WTC11 (cell line): ENCODE data around the gene NUP214.

Experiments
- RELA ChIP-seq: sonication (generic); formaldehyde crosslinking; IDR thresholded peaks from 2 replicates; pipeline ENCODE4 v1.8.1; 2022; ENCODE audit warnings: missing genetic modification reagents, mild to moderate bottlenecking, borderline replicate concordance
- ZNF263 ChIP-seq: sonication (generic); formaldehyde crosslinking; IDR thresholded peaks from 2 replicates; pipeline ENCODE4 v1.8.1; 2022; ENCODE audit warnings: low read depth, mild to moderate bottlenecking, moderate library complexity, missing genetic modification reagents
- ZNF423 ChIP-seq: fragments of 250-450 bp; sonication (Bioruptor Pico); IDR thresholded peaks from 2 replicates; pipeline ENCODE4 v2.1.2; 2022; ENCODE audit warnings: mild to moderate bottlenecking, moderate library complexity
- TF ChIP-seq, protein P1 (sequence below): sonication (generic); formaldehyde crosslinking; IDR thresholded peaks from 2 replicates; pipeline ENCODE4 v1.8.1; 2023; ENCODE audit warnings: mild to moderate bottlenecking, missing genetic modification reagents

DNA sequence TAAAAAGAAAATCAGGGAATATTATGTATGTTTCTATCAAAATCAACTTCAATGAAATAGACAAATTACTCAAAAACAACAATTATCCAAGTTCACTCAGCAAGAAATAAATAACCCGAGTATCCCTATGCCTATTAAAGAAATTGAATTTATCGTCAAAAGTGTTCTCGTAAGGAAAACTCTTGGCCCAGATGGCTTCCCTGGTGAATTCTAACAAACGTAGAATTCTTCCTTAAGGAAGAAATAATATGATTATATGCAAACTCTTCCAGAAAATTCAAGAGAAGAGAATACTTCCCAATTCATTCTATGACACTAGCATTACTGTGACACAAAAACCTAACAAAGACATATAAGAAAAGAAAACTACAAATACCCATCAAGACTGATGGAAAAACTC, 121.2 kb downstream of the NUP214 start:
- TF ChIP-seq ZNF263 (CRISPR knock-in tag) (no peak), RELA (CRISPR knock-in tag) (no peak), ZNF423 (CRISPR knock-in tag) (no peak)
- TF ChIP-seq, protein P1, sequence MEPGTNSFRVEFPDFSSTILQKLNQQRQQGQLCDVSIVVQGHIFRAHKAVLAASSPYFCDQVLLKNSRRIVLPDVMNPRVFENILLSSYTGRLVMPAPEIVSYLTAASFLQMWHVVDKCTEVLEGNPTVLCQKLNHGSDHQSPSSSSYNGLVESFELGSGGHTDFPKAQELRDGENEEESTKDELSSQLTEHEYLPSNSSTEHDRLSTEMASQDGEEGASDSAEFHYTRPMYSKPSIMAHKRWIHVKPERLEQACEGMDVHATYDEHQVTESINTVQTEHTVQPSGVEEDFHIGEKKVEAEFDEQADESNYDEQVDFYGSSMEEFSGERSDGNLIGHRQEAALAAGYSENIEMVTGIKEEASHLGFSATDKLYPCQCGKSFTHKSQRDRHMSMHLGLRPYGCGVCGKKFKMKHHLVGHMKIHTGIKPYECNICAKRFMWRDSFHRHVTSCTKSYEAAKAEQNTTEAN (CRISPR knock-in tag): no peak
